ENCODE measurements around the gene CDK19.

GRCh38 chr6:110587328-110587727, 227.9 kb downstream of the CDK19 start:
- no peak for TF ChIP-seq POLR2A (IDR thresholded peaks at IDR 0.05)
- no peak for TF ChIP-seq CTCF (IDR thresholded peaks at IDR 0.05 in 4 of 5, conservative IDR thresholded peaks at IDR 0.05 in 1 of 5)
